GM18951 (cell line): Measurements from ENCODE around the gene PPFIA4.

Experiments
- POLR2A ChIP-seq: IDR thresholded peaks from 4 replicates; pipeline ENCODE4 v1.6.1; 2011; ENCODE audit warnings: mild to moderate bottlenecking; ENCODE audit not compliant: insufficient read length, insufficient read depth; ENCODE audit errors: extremely low read depth
- in situ Hi-C: fragments of 300-500 bp; cut with MboI; formaldehyde crosslinking; loops from one replicate; pipeline ENCODE4 v1.12.0; 2022; ENCODE audit warnings: low sequenced_read_pairs, mixed read lengths, inconsistent platforms; ENCODE audit not compliant: unreplicated experiment

Gene PPFIA4

DNA sequence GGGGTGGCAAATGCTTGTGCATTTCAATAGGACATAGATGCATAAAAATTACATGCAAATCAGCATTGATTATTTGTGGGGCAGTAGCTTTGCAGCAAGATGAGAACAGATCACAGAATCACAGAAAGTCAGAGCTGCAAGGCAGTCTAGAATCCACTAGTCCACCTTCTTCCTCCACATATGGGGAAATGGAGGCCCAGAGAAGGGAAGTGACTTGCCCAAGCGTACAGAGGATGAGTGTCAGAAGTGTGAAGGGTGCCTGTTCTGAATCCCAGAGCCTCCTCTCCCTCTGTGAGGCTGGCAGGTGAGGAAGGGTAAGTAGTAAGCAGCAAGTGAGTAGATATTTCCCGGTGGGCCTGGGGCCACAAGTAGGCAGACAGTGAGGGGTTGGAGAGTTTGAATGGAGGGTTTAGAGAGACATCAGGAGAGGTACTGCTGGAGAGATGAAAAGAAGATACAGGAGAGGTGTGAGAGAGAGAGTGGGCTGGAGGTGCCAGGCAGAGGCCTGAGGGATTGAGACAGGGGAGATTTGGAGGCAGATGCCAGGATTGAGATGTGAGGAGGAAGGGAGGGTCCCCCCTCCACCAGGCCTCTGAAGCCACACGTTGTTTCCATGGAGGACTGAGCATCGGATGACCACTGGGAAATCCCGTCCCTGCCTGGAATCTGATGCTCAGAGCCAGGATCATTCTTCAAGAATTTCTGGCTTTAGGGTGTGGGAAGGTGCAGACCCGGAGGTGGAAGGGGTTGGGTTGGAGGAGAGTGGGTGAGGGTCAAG is 64.3 kb downstream of the PPFIA4 start:
- TF ChIP-seq POLR2A: no peak
- in situ Hi-C loops: no loop called here

GRCh38 chr1:203091199-203091477 is 64.8 kb downstream of the PPFIA4 start:
- TF ChIP-seq POLR2A: no peak
- in situ Hi-C loops: no loop called here

DNA sequence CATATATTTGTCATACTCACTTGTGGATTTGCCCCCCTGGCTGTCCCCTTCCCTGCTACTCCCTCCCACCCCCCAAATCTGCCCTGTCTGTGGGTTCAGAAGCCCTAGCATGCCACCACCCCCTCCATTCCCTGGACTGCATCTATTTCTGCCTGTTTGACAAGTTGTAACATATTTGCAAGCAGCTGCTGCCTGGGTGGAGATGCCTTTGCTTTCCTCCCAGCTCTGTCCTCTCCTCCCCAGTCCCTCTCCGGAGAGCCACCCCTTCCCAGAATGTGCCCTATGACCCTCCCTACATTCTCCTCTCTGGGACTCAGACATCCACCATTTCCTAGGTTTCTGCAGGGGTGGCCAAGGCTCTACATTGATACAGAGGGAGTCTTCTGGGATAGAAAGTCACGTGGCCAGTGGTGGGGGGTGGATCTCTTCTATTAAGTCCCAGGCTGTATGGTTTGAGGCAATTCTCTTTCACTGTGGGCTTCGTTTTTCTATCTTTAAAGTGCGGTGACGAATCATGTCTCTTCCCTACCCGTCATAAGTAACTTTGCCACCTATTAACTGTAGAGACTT is 65.6 kb downstream of the PPFIA4 start:
- TF ChIP-seq POLR2A: no peak
- in situ Hi-C loops: no loop called here

- in situ Hi-C loops: no loop called here
- TF ChIP-seq POLR2A: no peak
These were observed 67.6 kb downstream of the PPFIA4 start for GRCh38 chr1:203093754-203094410.

DNA sequence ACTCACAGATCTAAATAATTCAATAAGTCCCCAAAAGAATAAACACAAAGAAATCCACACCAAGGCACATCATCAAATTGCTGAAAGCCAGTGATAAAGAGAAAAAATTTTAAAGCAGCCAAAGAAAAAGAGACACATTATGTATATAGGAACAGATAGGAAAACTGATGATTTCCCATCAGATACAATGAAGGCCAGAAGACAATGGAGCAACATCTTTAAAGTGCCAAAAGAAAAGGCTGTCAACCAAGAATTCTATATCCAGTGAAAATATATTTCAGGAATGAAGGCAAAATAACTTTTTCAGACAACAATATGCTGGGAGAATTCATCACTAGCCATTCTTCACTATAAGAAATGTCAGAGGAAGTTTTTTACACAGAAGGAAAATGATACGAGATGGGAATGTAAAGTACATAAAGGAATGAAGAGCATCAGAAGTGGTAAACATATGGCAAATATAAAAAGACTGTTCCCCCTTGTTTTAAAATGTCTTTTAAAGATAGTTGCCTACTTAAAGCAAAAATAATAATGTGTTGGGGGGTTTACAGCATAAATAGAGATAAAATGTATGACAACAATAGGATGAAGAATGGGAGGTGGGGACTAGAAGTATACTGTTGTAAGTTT is 68.9 kb downstream of the PPFIA4 start:
- no peak for TF ChIP-seq POLR2A
- in situ Hi-C loops: no loop called here

DNA sequence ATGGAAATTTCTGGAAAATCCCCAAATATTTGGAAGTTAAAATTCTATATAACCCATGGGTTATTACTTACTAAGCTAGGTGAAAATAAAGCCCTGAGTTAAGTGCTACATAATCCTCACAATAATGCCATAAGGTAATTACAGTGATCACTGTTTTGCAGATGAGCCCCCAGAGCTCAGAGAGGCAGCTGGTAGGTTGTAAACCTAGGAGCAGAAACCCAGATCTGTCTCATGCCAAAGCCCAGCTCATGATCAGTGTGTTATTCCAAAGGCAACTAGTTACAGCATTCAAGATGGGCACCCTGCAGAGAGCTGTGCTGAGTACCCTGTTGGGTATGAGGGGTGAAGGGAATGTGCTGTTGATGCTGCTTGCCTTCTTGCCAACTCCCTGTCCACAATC is 70.3 kb downstream of the PPFIA4 start:
- in situ Hi-C loops: no loop called here

DNA sequence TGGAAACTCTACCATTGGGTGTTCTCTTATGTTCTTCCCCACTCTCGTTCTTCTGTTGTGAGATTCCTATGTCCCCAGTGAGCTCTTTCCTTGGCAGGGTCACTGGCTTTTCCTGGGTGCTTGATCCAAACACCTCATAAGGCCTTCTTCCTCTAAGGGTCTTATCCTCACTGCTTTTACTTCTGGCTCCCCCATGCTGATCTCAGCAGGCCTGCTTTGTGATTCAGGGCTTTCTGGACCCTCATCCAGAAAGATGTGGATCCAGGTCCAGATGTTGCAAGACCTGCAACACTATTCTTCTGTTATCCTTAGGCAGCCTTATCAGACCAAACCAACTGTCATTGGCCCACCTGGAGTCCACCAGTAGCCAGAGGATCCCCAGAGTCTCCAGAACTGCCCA is 70.7 kb downstream of the PPFIA4 start:
- in situ Hi-C loops: no loop called here
- no peak for TF ChIP-seq POLR2A

More for the DNA sequence above, 70.3 kb downstream of the PPFIA4 start:
- TF ChIP-seq POLR2A: no peak

- in situ Hi-C loops: no loop called here
These were observed 72.2 kb downstream of the PPFIA4 start for GRCh38 chr1:203098445-203098844.

GRCh38 chr1:203098914-203099520 is 72.7 kb downstream of the PPFIA4 start:
- in situ Hi-C loops: no loop called here
- TF ChIP-seq POLR2A: no peak

More at GRCh38 chr1:203098445-203098844, 72.2 kb downstream of the PPFIA4 start:
- TF ChIP-seq POLR2A: no peak

- TF ChIP-seq POLR2A: no peak
- in situ Hi-C loops: no loop called here
These were observed 73.7 kb downstream of the PPFIA4 start for GRCh38 chr1:203099805-203100515.

DNA sequence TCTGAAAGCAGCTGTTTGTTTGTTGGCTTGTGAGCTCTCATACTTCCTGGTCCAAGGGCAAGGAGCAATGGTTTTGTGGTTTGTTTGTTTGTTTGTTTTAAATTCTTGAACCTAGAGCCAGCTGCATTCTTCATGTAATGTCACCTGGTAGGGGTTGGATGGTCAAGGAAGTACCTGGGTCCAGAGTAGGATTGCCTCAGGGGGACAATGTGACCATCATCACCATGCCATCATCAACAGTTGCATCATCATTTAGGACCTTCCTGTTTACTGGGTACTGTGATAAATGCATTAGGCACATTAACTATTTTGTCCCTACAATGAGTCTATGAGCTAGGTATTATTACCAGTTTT is 74.2 kb downstream of the PPFIA4 start:
- in situ Hi-C loops: no loop called here
- TF ChIP-seq POLR2A: no peak

DNA sequence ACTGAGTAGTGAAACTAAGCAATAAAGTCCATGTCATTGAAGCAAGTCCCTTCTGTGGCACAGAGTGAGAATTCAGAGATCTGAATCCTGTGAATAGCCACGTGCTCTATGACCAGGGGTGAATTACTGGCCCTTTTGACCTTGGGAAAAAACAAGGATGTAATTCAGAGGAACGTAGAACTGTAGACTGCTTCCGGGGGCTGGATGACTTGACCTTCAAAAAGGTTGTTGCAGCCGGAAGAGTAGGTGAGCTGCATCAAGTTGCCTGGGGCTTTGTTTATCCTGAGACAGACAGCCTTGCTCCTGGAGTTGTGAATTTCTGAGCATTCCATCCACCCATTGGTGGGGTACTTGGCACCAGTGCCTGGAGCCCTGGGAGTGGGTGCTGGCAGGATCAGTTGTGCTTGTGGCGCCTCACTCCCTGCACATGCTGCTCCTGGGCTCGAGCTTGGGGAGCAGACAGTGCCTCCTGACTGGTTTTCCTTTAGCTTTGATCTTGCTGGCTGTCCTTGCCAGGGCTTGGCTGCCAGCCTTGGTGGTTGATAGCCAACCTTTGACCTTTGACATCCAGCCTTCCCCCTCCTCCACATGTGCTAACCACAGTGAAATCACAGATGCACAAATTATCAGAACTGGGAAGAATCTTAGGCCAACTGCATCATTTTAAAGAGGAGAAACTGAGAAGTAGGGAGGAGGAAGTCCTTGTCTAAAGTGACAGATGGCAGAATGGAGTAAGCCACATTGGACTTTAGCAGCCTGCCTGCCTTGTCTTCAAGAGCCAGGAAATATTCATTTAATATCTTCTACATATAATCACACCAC is 75.7 kb downstream of the PPFIA4 start:
- TF ChIP-seq POLR2A: no peak
- in situ Hi-C loops: no loop called here

GRCh38 chr1:203103216-203103615 is 76.9 kb downstream of the PPFIA4 start:
- TF ChIP-seq POLR2A: no peak
- in situ Hi-C loops: no loop called here
